ENCODE measurements around the gene BTN3A1.

BTN3A1 gene

GRCh38 chr6:26388441-26388840 lies 13.6 kb upstream of the BTN3A1 start:
- DNase-seq (ENCODE audit: low read depth), result no peak
- TF ChIP-seq POLR2A (IDR thresholded peaks at IDR 0.05; ENCODE audit: extremely low read depth, insufficient read length), result no peak
- no peak overlapping the region for H3K4me3 ChIP-seq (ENCODE audit: low read depth, low read length)

DNA sequence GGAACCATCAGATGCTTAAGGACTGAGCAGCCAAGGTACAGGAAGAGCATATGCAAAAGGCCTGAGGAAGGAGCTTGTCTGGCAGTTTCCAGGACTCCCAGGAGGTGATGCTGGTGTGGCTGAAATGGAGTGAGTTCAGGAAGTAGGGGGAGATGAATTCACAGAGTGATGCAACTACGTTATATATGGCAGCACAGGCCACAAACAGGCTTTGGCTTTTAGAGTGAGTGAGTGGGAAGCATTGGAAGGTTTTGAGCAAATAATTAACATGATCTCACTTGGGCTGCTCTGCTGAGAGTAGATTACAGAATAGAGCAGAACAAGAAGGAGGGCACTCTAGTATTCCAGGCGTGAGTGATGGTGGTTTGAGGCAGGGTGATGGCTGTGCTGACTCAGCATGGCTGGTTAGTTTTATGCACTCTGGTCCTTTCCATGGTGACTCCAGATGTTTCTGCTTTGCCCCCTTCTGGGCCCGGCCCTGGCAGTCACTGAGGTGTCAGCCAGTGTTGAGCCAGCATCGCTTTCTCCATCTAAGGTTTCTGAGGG lies 12.7 kb upstream of the BTN3A1 start:
- H3K4me3 ChIP-seq (ENCODE audit: low read depth, low read length), result no peak overlapping the region
- peak; percentile 90 for DNase-seq (ENCODE audit: low read depth)
- peak; percentile 42 for TF ChIP-seq CTCF (IDR thresholded peaks at IDR 0.05; ENCODE audit: low read depth, low read length)
- no peak for TF ChIP-seq POLR2A (IDR thresholded peaks at IDR 0.05; ENCODE audit: extremely low read depth, insufficient read length)

- DNase-seq (ENCODE audit: low read depth), result no peak
- no peak overlapping the region for H3K4me3 ChIP-seq (ENCODE audit: low read depth, low read length)
- TF ChIP-seq POLR2A (IDR thresholded peaks at IDR 0.05; ENCODE audit: extremely low read depth, insufficient read length) (no peak), CTCF (IDR thresholded peaks at IDR 0.05; ENCODE audit: low read depth, low read length) (no peak), MAX (IDR thresholded peaks at IDR 0.05; ENCODE audit: low read depth, low read length) (no peak), MYC (IDR thresholded peaks at IDR 0.05; ENCODE audit: low read depth, low read length) (no peak)
These were observed 11.5 kb upstream of the BTN3A1 start for GRCh38 chr6:26390531-26390930.

- no peak for DNase-seq (ENCODE audit: low read depth)
- no peak overlapping the region for H3K4me3 ChIP-seq (ENCODE audit: low read depth, low read length)
- no peak for TF ChIP-seq MYC (IDR thresholded peaks at IDR 0.05; ENCODE audit: low read depth, low read length)
- no peak for TF ChIP-seq MAX (IDR thresholded peaks at IDR 0.05; ENCODE audit: low read depth, low read length)
- no peak for TF ChIP-seq CTCF (IDR thresholded peaks at IDR 0.05; ENCODE audit: low read depth, low read length)
- TF ChIP-seq POLR2A (IDR thresholded peaks at IDR 0.05; ENCODE audit: extremely low read depth, insufficient read length), result no peak
These were observed 9.0 kb upstream of the BTN3A1 start for GRCh38 chr6:26392932-26393636.

- H3K4me3 ChIP-seq (ENCODE audit: low read depth, low read length), result no peak overlapping the region
- DNase-seq (ENCODE audit: low read depth), result no peak
- TF ChIP-seq CTCF (IDR thresholded peaks at IDR 0.05; ENCODE audit: low read depth, low read length), result no peak
- no peak for TF ChIP-seq MAX (IDR thresholded peaks at IDR 0.05; ENCODE audit: low read depth, low read length)
- no peak for TF ChIP-seq POLR2A (IDR thresholded peaks at IDR 0.05; ENCODE audit: extremely low read depth, insufficient read length)
- TF ChIP-seq MYC (IDR thresholded peaks at IDR 0.05; ENCODE audit: low read depth, low read length), result no peak
These were observed 7.8 kb upstream of the BTN3A1 start for GRCh38 chr6:26394289-26394688.

- TF ChIP-seq CTCF (IDR thresholded peaks at IDR 0.05; ENCODE audit: low read depth, low read length), result no peak
- no peak for TF ChIP-seq MAX (IDR thresholded peaks at IDR 0.05; ENCODE audit: low read depth, low read length)
- TF ChIP-seq POLR2A (IDR thresholded peaks at IDR 0.05; ENCODE audit: extremely low read depth, insufficient read length), result no peak
- no peak for TF ChIP-seq MYC (IDR thresholded peaks at IDR 0.05; ENCODE audit: low read depth, low read length)
- no peak overlapping the region for H3K4me3 ChIP-seq (ENCODE audit: low read depth, low read length)
- no peak for DNase-seq (ENCODE audit: low read depth)
These were observed 3.5 kb upstream of the BTN3A1 start for GRCh38 chr6:26398555-26398954.

Measured in NB4 (cell line).